ENCODE data around the gene IFT122.

Gene IFT122

GRCh38 chr3:129547241-129547640 is 107.2 kb downstream of the IFT122 start:
- DNase-seq: no peak

GRCh38 chr3:129548104-129548965 is 108.3 kb downstream of the IFT122 start:
- DNase-seq: no peak

- DNase-seq: peak; percentile 79
Observed at GRCh38 chr3:129549006-129549800, 109.2 kb downstream of the IFT122 start.

GRCh38 chr3:129549805-129550204 is 109.8 kb downstream of the IFT122 start:
- no peak for DNase-seq

GRCh38 chr3:129552287-129553050 is 112.4 kb downstream of the IFT122 start:
- DNase-seq: no peak

GRCh38 chr3:129553171-129553570 is 113.1 kb downstream of the IFT122 start:
- DNase-seq: no peak

GRCh38 chr3:129553719-129554118 is 113.7 kb downstream of the IFT122 start:
- DNase-seq: no peak

- no peak for DNase-seq
Observed at GRCh38 chr3:129554356-129555152, 114.5 kb downstream of the IFT122 start.

- DNase-seq: no peak
Observed at GRCh38 chr3:129555153-129555550, 115.1 kb downstream of the IFT122 start.

GRCh38 chr3:129555616-129556357 is 115.8 kb downstream of the IFT122 start:
- DNase-seq: no peak

GRCh38 chr3:129556358-129556695 is 116.3 kb downstream of the IFT122 start:
- DNase-seq: no peak

GRCh38 chr3:129556890-129557547 is 117.0 kb downstream of the IFT122 start:
- DNase-seq: no peak

- no peak for DNase-seq
Observed at GRCh38 chr3:129557548-129557894, 117.5 kb downstream of the IFT122 start.

- DNase-seq: peak; percentile 13
Observed at GRCh38 chr3:129558081-129558771, 118.2 kb downstream of the IFT122 start.

GRCh38 chr3:129558772-129559564 is 118.9 kb downstream of the IFT122 start:
- DNase-seq: peak; percentile 66

- DNase-seq: no peak
Observed at GRCh38 chr3:129559565-129560079, 119.6 kb downstream of the IFT122 start.

- no peak for DNase-seq
Observed at GRCh38 chr3:129560269-129560787, 120.3 kb downstream of the IFT122 start.

GRCh38 chr3:129560911-129561594 is 121.0 kb downstream of the IFT122 start:
- DNase-seq: peak; percentile 58

Data from NCI-H226 (cell line).